ENCODE results near the gene C10orf105. TPM values are rescaled to one million over a fixed set of nuclear protein-coding genes. Genes with fewer than 3 reads are reported as not detected.
A peak's percentile ranks its signal among the peaks of the same experiment; 100 is the strongest.

Gene C10orf105
- total and polyA plus RNA-seq, 2 of the 13 experiments (the other 11 are each of a cell fraction or from before 2014, with no cell fraction given), result not detected

- TF ChIP-seq MAZ (IDR thresholded peaks at IDR 0.05; ENCODE audit: borderline replicate concordance, low read depth, low read length), result peak; percentile 27; the same call in 1 of the 2 replicates
- TF ChIP-seq MAZ (CRISPR knock-in tag; IDR thresholded peaks at IDR 0.05; ENCODE audit: low read depth), result no peak
- TF ChIP-seq MZF1 (CRISPR knock-in tag; IDR thresholded peaks at IDR 0.05; ENCODE audit: borderline replicate concordance), result no peak
- TF ChIP-seq ZNF558 (CRISPR knock-in tag; IDR thresholded peaks at IDR 0.05; ENCODE audit: borderline replicate concordance), result no peak
- TF ChIP-seq HOMEZ (CRISPR knock-in tag; IDR thresholded peaks at IDR 0.05; ENCODE audit: low read depth), result no peak
- TF ChIP-seq XRCC5 (optimal IDR thresholded peaks at IDR 0.05; ENCODE audit: low read length), result peak; percentile 71
- no peak for TF ChIP-seq ZNF724P (CRISPR knock-in tag; IDR thresholded peaks at IDR 0.05; ENCODE audit: borderline replicate concordance)
Measured at GRCh38 chr10:71696628-71697326, 22.8 kb downstream of the C10orf105 start (continued).

- no CpG with 5 or more reads among the region's 14 CpGs for WGBS (ENCODE audit: low lambda C conversion rate)
- ChIA-PET POLR2A (no interaction called here), CTCF (ENCODE audit: low intra/inter-chr PET ratio, low total read pairs) (interaction anchor here (1.2 kb wide), 1 partner anchor 117 kb away, joined by 4 read pairs; no protein-coding TSS in a partner anchor)
- no peak overlapping the region; a peak in 1 of 6 replicates for H3K4me3 ChIP-seq (replicated peaks in 1 of 3; ENCODE audit: insufficient read depth in 1 of 3, low read depth in 2 of 3, low read length in 3 of 3)
- peak overlapping the region; percentile 22 for H3K27ac ChIP-seq (ENCODE audit: extremely low read length, insufficient read depth, low read length)
- DNase-seq (ENCODE audit: low spot score) (peak; percentile 18), FAIRE-seq (no peak), ATAC-seq (peak; percentile 77)
- no peak overlapping the region for H3K9ac ChIP-seq (ENCODE audit: insufficient read depth, low read depth, low read length)
- H3K4me2 ChIP-seq (ENCODE audit: low read depth, low read length), result peak overlapping the region; percentile 27; the same call in 1 of the 2 replicates
- no TSS peak for BruUV-seq (replicated peaks)
- intact Hi-C loops (cut with micrococcal nuclease; ENCODE audit: unreplicated experiment) (loop anchor here (1.0 kb wide), 1 partner anchor 117 kb away; no protein-coding TSS in a partner anchor), in situ Hi-C loops (cut with HindIII; ENCODE audit: extremely low pct_ligation_motif_present, low pct_unique_long_range_greater_than_20kb) (no loop called here)
- no peaks in the 10 kb centered on the region for H3K36me3 ChIP-seq (replicated peaks in 1 of 2; ENCODE audit: control insufficient read depth in 1 of 2, insufficient read depth in 2 of 2, low read length in 2 of 2)
- no peak overlapping the region for H2AFZ ChIP-seq (ENCODE audit: low read length)
- peaks cover 17% of the 10 kb centered on the region for H3K4me1 ChIP-seq (ENCODE audit: insufficient read depth, low read length)
- no peaks in the 10 kb centered on the region for H3K9me3 ChIP-seq (ENCODE audit: low read length)
- no peaks in the 10 kb centered on the region for H4K20me1 ChIP-seq (ENCODE audit: insufficient read depth, low read length)
- H3K79me2 ChIP-seq (ENCODE audit: insufficient read depth, low read length), result no peaks in the 10 kb centered on the region
- peaks cover 2 to 34% of the 10 kb centered on the region in 2 experiments; a peak in 4 of 5 replicates for H3K27me3 ChIP-seq (ENCODE audit: control insufficient read depth in 1 of 2, insufficient read depth in 2 of 2, low read length in 2 of 2)
- no peak for TF ChIP-seq SOX6 (IDR thresholded peaks at IDR 0.05)
- TF ChIP-seq SOX6 (CRISPR knock-in tag; IDR thresholded peaks at IDR 0.05), result peak; percentile 32; the same call in 1 of the 2 replicates
- peak; percentile 14 to 27; a peak in 1 of 4 replicates for TF ChIP-seq NR2F1 (CRISPR knock-in tag; IDR thresholded peaks at IDR 0.05)
- TF ChIP-seq NFKB2 (CRISPR knock-in tag; IDR thresholded peaks at IDR 0.05; ENCODE audit: borderline replicate concordance), result no peak
- no peak for TF ChIP-seq ARID4A (CRISPR knock-in tag; IDR thresholded peaks at IDR 0.05; ENCODE audit: borderline replicate concordance)
- no peak for TF ChIP-seq ZNF205 (CRISPR knock-in tag; IDR thresholded peaks at IDR 0.05)
- peak; percentile 24; the same call in 1 of the 2 replicates for TF ChIP-seq GABPB1 (CRISPR knock-in tag; IDR thresholded peaks at IDR 0.05)
Measured at GRCh38 chr10:71695502-71696476, 23.8 kb downstream of the C10orf105 start.
